Central memory CD4-positive, alpha-beta T cell (primary cell): ENCODE data around the gene RAB14.
"Not testable (repeated sequence)": the region's sequence is repeated elsewhere in the genome, so short reads cannot be mapped to it uniquely, and the experiment has no call there.

ENCODE experiments used
- DNase-seq: peaks from one replicate; pipeline ENCODE4 v3.0.0; 2022

RAB14 gene

GRCh38 chr9:121150188-121150587 lies 51.5 kb downstream of the RAB14 start:
- DNase-seq: no peak

GRCh38 chr9:121144482-121144881 lies 57.2 kb downstream of the RAB14 start:
- no peak for DNase-seq

GRCh38 chr9:121143771-121144170 lies 57.9 kb downstream of the RAB14 start:
- DNase-seq: no peak

GRCh38 chr9:121141706-121142105 lies 60.0 kb downstream of the RAB14 start:
- DNase-seq: no peak

GRCh38 chr9:121141306-121141705 lies 60.4 kb downstream of the RAB14 start:
- no peak for DNase-seq

- DNase-seq: no peak
Observed at GRCh38 chr9:121140162-121140561, 61.5 kb downstream of the RAB14 start.

GRCh38 chr9:121138973-121139372 lies 62.7 kb downstream of the RAB14 start:
- no peak for DNase-seq

- DNase-seq: no peak
Observed at GRCh38 chr9:121138561-121138960, 63.1 kb downstream of the RAB14 start.

- no peak for DNase-seq
Observed at GRCh38 chr9:121135642-121136041, 66.0 kb downstream of the RAB14 start.

- DNase-seq: peak; percentile 76
Observed at GRCh38 chr9:121133104-121133816, 68.4 kb downstream of the RAB14 start.

GRCh38 chr9:121129384-121129783 lies 72.3 kb downstream of the RAB14 start:
- not testable (repeated sequence) for DNase-seq
